ENCODE measurements around the gene MTCL1. TPM values are rescaled to one million over a fixed set of nuclear protein-coding genes. Genes with fewer than 3 reads are reported as not detected.

The MTCL1 gene
- total RNA-seq, 1 experiment from 2014 or later = 11.2 TPM

- Histone ChIP-seq H3K4me1 (ENCODE audit: insufficient read depth, low read length, poor library complexity, severe bottlenecking) (no peaks in the 10 kb centered on the region), H3K9me3 (ENCODE audit: low read depth, low read length, poor library complexity, severe bottlenecking) (no peaks in the 10 kb centered on the region), H3K27me3 (replicated peaks; ENCODE audit: insufficient read depth, low read depth, low read length, poor library complexity) (no peaks in the 10 kb centered on the region), H3K27ac (ENCODE audit: low read depth, low read length, poor library complexity, severe bottlenecking) (no peak overlapping the region), H3K4me3 (ENCODE audit: low read depth, low read length, poor library complexity, severe bottlenecking) (no peak overlapping the region), H3K36me3 (ENCODE audit: insufficient read depth, low read length, poor library complexity, severe bottlenecking) (no peaks in the 10 kb centered on the region)
- BruUV-seq (replicated peaks) = no TSS peak
- ChIA-PET POLR2A (ENCODE audit: low non-redundant PET) (no interaction called here), CTCF (no interaction called here)
- DNase-seq (ENCODE audit: low spot score) = no peak
- TF ChIP-seq EZH2 (IDR thresholded peaks at IDR 0.05; ENCODE audit: borderline replicate concordance, low read depth, low read length, poor library complexity, severe bottlenecking) = no peak
- no peak for TF ChIP-seq CTCF (conservative IDR thresholded peaks at IDR 0.05; ENCODE audit: low read depth, low read length)
- intact Hi-C loops (cut with micrococcal nuclease; ENCODE audit: unreplicated experiment) = no loop called here
Measured at GRCh38 chr18:8686611-8687010, 18.7 kb upstream of the MTCL1 start.

DNA sequence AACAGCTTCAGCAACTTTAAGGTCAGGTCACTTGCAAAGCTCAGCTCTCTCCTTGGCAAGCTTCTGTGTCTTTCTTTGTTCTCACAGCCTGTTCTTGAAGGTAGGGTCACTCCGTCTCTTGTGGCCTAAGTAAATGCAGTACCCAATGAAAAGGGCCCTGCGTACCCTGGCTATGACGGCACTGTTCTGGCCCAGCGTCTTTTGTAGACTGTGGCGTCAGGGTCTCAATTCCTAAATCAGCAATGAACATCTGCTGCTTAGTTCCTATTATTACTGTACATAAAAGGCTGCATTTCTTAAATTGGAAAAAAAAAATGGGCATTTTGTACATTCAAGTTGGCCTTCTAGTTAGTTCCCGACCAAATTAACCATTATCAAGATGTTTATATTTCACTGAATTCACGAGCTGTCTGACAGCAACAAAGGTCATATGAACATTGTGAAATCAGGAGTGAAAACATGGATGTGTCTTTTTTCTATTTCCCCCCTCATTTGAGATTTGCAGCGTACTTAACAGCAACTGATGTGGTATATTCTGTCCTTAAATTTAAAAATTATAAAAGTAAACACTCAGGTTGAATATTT is 17.0 kb upstream of the MTCL1 start:
- Histone ChIP-seq H3K4me3 (ENCODE audit: low read depth, low read length, poor library complexity, severe bottlenecking) (no peak overlapping the region), H3K27me3 (replicated peaks; ENCODE audit: insufficient read depth, low read depth, low read length, poor library complexity) (no peaks in the 10 kb centered on the region), H3K4me1 (ENCODE audit: insufficient read depth, low read length, poor library complexity, severe bottlenecking) (no peaks in the 10 kb centered on the region), H3K36me3 (ENCODE audit: insufficient read depth, low read length, poor library complexity, severe bottlenecking) (no peaks in the 10 kb centered on the region), H3K27ac (ENCODE audit: low read depth, low read length, poor library complexity, severe bottlenecking) (no peak overlapping the region), H3K9me3 (ENCODE audit: low read depth, low read length, poor library complexity, severe bottlenecking) (no peaks in the 10 kb centered on the region)
- no TSS peak for BruUV-seq (replicated peaks)
- no peak for TF ChIP-seq EZH2 (IDR thresholded peaks at IDR 0.05; ENCODE audit: borderline replicate concordance, low read depth, low read length, poor library complexity, severe bottlenecking)
- TF ChIP-seq CTCF (conservative IDR thresholded peaks at IDR 0.05; ENCODE audit: low read depth, low read length) = no peak
- DNase-seq (ENCODE audit: low spot score) = no peak
- POLR2A ChIA-PET (ENCODE audit: low non-redundant PET) = interaction anchor here (0.6 kb wide), 1 partner anchor 1359 kb away, joined by 4 read pairs; no protein-coding TSS in a partner anchor
- intact Hi-C loops (cut with micrococcal nuclease; ENCODE audit: unreplicated experiment) = no loop called here
- CTCF ChIA-PET = interaction anchor here (1.3 kb wide), 1 partner anchor 9 kb away, joined by 5 read pairs; no protein-coding TSS in a partner anchor

DNA sequence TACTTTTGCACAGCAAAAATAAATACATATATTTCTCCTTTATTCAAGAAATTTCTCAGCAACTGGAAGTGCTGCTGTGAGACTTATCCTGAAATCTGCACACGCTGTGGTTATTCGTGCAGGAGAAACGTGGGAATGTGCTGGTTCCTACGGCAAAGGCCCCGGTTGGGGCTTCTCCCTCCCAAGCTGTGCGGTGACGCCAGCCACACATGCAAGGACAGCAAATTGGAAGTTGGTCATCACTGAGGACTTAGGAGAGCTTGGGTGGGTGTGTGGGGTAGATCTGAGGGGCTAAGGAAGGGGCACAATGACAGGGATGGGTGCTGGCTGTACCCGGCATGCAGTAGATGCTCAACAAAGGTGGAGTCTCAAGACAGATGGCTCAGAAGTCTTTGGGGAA is 16.5 kb upstream of the MTCL1 start:
- intact Hi-C loops (cut with micrococcal nuclease; ENCODE audit: unreplicated experiment) = no loop called here
- TF ChIP-seq EZH2 (IDR thresholded peaks at IDR 0.05; ENCODE audit: borderline replicate concordance, low read depth, low read length, poor library complexity, severe bottlenecking) = no peak
- TF ChIP-seq CTCF (conservative IDR thresholded peaks at IDR 0.05; ENCODE audit: low read depth, low read length) = no peak
- CTCF ChIA-PET = no interaction called here
- H3K36me3 ChIP-seq (ENCODE audit: insufficient read depth, low read length, poor library complexity, severe bottlenecking) = no peaks in the 10 kb centered on the region
- H3K27ac ChIP-seq (ENCODE audit: low read depth, low read length, poor library complexity, severe bottlenecking) = no peak overlapping the region
- POLR2A ChIA-PET (ENCODE audit: low non-redundant PET) = no interaction called here
- H3K9me3 ChIP-seq (ENCODE audit: low read depth, low read length, poor library complexity, severe bottlenecking) = no peaks in the 10 kb centered on the region
- no peak for DNase-seq (ENCODE audit: low spot score)
- no peak overlapping the region for H3K4me3 ChIP-seq (ENCODE audit: low read depth, low read length, poor library complexity, severe bottlenecking)
- no peaks in the 10 kb centered on the region for H3K4me1 ChIP-seq (ENCODE audit: insufficient read depth, low read length, poor library complexity, severe bottlenecking)
- no TSS peak for BruUV-seq (replicated peaks)
- no peaks in the 10 kb centered on the region for H3K27me3 ChIP-seq (replicated peaks; ENCODE audit: insufficient read depth, low read depth, low read length, poor library complexity)

Measured in A673 (cell line).